Neutrophil (primary cell): ENCODE results near the gene OBSL1.

Experiments used
- H3K27ac ChIP-seq: fragments of 200-600 bp; sonication (generic); 2 replicates; pipeline ENCODE4 v1.5.1; 2016; ENCODE audit warnings: mild to moderate bottlenecking, moderate library complexity
- H3K27me3 ChIP-seq: fragments of 200-600 bp; sonication (generic); 2 replicates; pipeline ENCODE4 v1.6.0; 2016; ENCODE audit warnings: mild to moderate bottlenecking
- H3K36me3 ChIP-seq: fragments of 200-600 bp; sonication (generic); 2 replicates; pipeline ENCODE4 v1.5.1; 2017
- H3K4me1 ChIP-seq, 2 experiments: fragments of 200-600 bp in 1 of 2; sonication (generic) in 1 of 2; 1 replicate in 1 of 2; 2 replicates in 1 of 2; pipeline versions ENCODE4 v1.5.1 to v1.6.1; 2013 to 2016; ENCODE audit warnings: low read depth in 1 of 2, low read length in 1 of 2, mild to moderate bottlenecking in 1 of 2, moderate library complexity in 1 of 2; ENCODE audit not compliant: control insufficient read depth in 1 of 2, insufficient read depth in 1 of 2
- H3K4me3 ChIP-seq, 2 experiments: fragments of 200-600 bp in 1 of 2; sonication (generic) in 1 of 2; 1 replicate in 1 of 2; 2 replicates in 1 of 2; pipeline ENCODE4 v1.5.1; 2013 to 2016; ENCODE audit warnings: low read depth in 1 of 2, low read length in 1 of 2, mild to moderate bottlenecking in 1 of 2, moderate library complexity in 1 of 2
- H3K9me3 ChIP-seq: fragments of 200-600 bp; sonication (generic); 2 replicates; pipeline ENCODE4 v1.5.1; 2016
- CTCF ChIP-seq: fragments of 200-600 bp; sonication (generic); IDR thresholded peaks from 2 replicates; pipeline ENCODE4 v1.5.1; 2016; ENCODE audit warnings: antibody characterized with exemption

OBSL1 gene

DNA sequence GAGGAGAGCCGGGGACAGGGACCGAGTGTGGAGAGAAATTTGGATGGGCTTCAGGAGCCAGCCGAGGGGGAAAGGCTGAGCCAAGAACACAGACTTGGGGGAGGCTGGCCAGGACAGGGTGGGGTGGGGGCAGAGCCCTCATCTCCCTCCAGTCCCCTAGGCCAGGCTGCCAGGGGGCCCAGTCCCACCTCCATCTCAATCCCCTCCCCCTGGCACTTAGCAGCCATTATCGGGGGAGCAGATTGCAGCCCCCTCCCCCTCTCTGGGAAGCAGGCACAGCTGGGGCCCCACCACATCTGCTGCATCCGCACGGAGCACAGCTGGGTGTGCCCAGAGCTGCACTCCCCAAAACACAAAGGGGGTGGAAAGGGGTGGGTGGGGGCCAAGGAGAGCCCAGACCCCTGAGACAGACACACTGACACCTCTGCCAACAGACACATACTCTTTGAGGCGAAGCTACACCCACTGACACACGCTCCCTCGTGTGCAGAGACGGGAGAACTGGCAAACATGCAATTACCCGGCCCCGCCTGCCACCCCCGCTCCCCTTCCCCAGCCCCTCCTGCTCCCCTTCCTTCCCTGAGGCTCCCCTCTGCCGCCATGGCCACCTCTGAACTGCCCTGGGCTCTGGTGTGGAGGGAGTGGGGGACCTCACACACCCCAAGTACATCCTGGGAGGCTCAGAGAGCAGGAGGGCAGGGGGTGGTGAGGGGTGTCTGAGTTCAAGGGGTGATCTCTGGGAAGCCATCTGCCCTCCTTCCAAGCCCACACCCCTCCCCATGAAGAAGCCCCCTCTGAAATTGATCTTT, 62.2 kb downstream of the OBSL1 start:
- TF ChIP-seq CTCF, result no peak
- Histone ChIP-seq H3K9me3 (no peaks in the 10 kb centered on the region), H3K27me3 (peaks cover 61% of the 10 kb centered on the region), H3K4me3 (no peak overlapping the region), H3K4me1 (no peaks in the 10 kb centered on the region), H3K36me3 (peaks cover 35% of the 10 kb centered on the region), H3K27ac (no peak overlapping the region)

DNA sequence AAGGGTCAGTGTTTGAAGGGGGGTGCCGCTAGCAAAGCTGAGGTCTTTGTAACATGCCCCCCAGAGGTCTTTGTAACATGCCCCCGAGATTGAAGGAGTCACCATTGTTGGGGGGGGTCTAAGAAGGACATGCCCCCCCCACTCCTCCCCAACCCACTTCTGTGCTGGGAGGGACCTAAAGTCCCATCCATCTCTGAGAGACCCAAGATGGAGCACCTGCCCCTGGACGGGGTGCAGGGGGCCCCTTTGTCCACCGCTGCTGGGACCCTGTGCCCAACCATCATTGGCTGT, 63.0 kb downstream of the OBSL1 start:
- H3K4me3 ChIP-seq, result no peak overlapping the region
- TF ChIP-seq CTCF, result no peak
- H3K27ac ChIP-seq, result no peak overlapping the region
- peaks cover 53% of the 10 kb centered on the region for H3K27me3 ChIP-seq
- H3K36me3 ChIP-seq, result peaks cover 43% of the 10 kb centered on the region
- H3K4me1 ChIP-seq, result no peaks in the 10 kb centered on the region
- no peaks in the 10 kb centered on the region for H3K9me3 ChIP-seq

GRCh38 chr2:219507581-219508443, 63.5 kb downstream of the OBSL1 start:
- Histone ChIP-seq H3K4me1 (no peaks in the 10 kb centered on the region), H3K4me3 (no peak overlapping the region), H3K27me3 (peaks cover 48% of the 10 kb centered on the region), H3K27ac (no peak overlapping the region), H3K9me3 (no peaks in the 10 kb centered on the region), H3K36me3 (peaks cover 46% of the 10 kb centered on the region)
- no peak for TF ChIP-seq CTCF

GRCh38 chr2:219506802-219507526, 64.4 kb downstream of the OBSL1 start:
- H3K27ac ChIP-seq, result no peak overlapping the region
- no peak for TF ChIP-seq CTCF
- peaks cover 39% of the 10 kb centered on the region for H3K27me3 ChIP-seq
- H3K4me3 ChIP-seq, result no peak overlapping the region
- H3K4me1 ChIP-seq, result no peaks in the 10 kb centered on the region
- no peaks in the 10 kb centered on the region for H3K9me3 ChIP-seq
- H3K36me3 ChIP-seq, result peaks cover 51% of the 10 kb centered on the region

DNA sequence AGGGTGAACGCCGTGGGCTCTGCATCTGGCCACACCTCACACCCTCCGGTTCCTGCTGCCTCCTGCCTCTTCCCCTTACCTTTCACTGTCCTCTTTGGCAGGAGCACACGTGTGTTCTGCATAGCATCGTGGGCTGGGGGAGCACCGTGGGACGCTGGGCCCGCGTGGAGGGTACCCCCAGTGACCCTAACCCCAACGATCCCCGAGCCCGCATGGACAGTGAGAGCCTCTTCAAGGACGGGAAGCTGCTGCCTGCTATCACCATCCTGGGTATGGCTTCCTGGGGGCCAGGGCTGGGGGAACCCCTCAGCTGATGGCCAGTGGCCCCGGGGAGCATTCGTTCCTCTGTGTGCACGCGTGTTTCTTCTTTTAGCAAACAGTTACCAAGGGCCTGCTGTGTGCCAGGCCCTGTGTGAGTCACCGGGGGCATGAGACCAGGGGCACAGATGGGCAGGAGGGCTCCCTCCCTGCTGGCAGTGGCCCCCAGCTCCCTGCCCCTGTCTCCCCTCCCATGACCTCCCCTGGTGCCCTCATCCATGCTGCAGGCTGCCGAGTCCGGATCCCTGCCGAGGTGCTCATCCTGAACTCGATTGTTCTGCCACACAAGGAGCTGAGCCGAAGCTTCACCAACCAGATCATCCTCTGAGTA, 65.1 kb downstream of the OBSL1 start:
- no peak overlapping the region for H3K27ac ChIP-seq
- no peak for TF ChIP-seq CTCF
- H3K36me3 ChIP-seq, result peaks cover 53% of the 10 kb centered on the region
- no peaks in the 10 kb centered on the region for H3K9me3 ChIP-seq
- H3K4me3 ChIP-seq, result no peak overlapping the region
- H3K4me1 ChIP-seq, result no peaks in the 10 kb centered on the region
- peaks cover 32% of the 10 kb centered on the region for H3K27me3 ChIP-seq
